ENCODE data around the gene PGA4.

The PGA4 gene

GRCh38 chr11:61194169-61194671, 27.9 kb upstream of the PGA4 start:
- no peak; the same call in 2 of the 3 replicates for ATAC-seq

GRCh38 chr11:61194981-61195695, 27.0 kb upstream of the PGA4 start:
- no peak for ATAC-seq
- TF ChIP-seq ESRRG (CRISPR knock-in tag; IDR thresholded peaks at IDR 0.05) (no peak), ZNF70 (CRISPR knock-in tag; IDR thresholded peaks at IDR 0.05) (no peak), ZC3H10 (CRISPR knock-in tag; IDR thresholded peaks at IDR 0.05) (no peak)

More at GRCh38 chr11:61194169-61194671, 27.9 kb upstream of the PGA4 start:
- TF ChIP-seq TCF4 (CRISPR knock-in tag; IDR thresholded peaks at IDR 0.05; ENCODE audit: borderline replicate concordance) (no peak), BACH2 (CRISPR knock-in tag; IDR thresholded peaks at IDR 0.05; ENCODE audit: borderline replicate concordance) (no peak), ZNF565 (CRISPR knock-in tag; conservative IDR thresholded peaks at IDR 0.05; ENCODE audit: low read depth) (no peak), RARB (CRISPR knock-in tag; IDR thresholded peaks at IDR 0.05) (no peak), PPARA (CRISPR knock-in tag; IDR thresholded peaks at IDR 0.05; ENCODE audit: borderline replicate concordance) (no peak), ARNTL (CRISPR knock-in tag; IDR thresholded peaks at IDR 0.05; ENCODE audit: borderline replicate concordance, low read depth) (no peak), PATZ1 (CRISPR knock-in tag; IDR thresholded peaks at IDR 0.05; ENCODE audit: borderline replicate concordance) (no peak), ZFP30 (CRISPR knock-in tag; IDR thresholded peaks at IDR 0.05) (no peak), ISL1 (CRISPR knock-in tag; IDR thresholded peaks at IDR 0.05) (no peak), GLIS3 (CRISPR knock-in tag; IDR thresholded peaks at IDR 0.05) (no peak), ZNF8 (CRISPR knock-in tag; IDR thresholded peaks at IDR 0.05) (no peak), ESRRG (CRISPR knock-in tag; IDR thresholded peaks at IDR 0.05) (no peak), ZC3H10 (CRISPR knock-in tag; IDR thresholded peaks at IDR 0.05) (no peak), POU6F1 (CRISPR knock-in tag; IDR thresholded peaks at IDR 0.05; ENCODE audit: borderline replicate concordance, low read depth) (no peak), TSHZ2 (CRISPR knock-in tag; IDR thresholded peaks at IDR 0.05) (no peak), TOX (CRISPR knock-in tag; IDR thresholded peaks at IDR 0.05; ENCODE audit: borderline replicate concordance) (no peak)

- TF ChIP-seq GLIS3 (CRISPR knock-in tag; IDR thresholded peaks at IDR 0.05): no peak
- no peak for TF ChIP-seq PATZ1 (CRISPR knock-in tag; IDR thresholded peaks at IDR 0.05; ENCODE audit: borderline replicate concordance)
- TF ChIP-seq ZNF70 (CRISPR knock-in tag; IDR thresholded peaks at IDR 0.05): no peak
- TF ChIP-seq ZC3H10 (CRISPR knock-in tag; IDR thresholded peaks at IDR 0.05): no peak
- TF ChIP-seq OSR1 (CRISPR knock-in tag; IDR thresholded peaks at IDR 0.05): no peak
- no peak for TF ChIP-seq CSRNP3 (CRISPR knock-in tag; IDR thresholded peaks at IDR 0.05)
- TF ChIP-seq CSDC2 (CRISPR knock-in tag; IDR thresholded peaks at IDR 0.05): no peak
- TF ChIP-seq ARNTL (CRISPR knock-in tag; IDR thresholded peaks at IDR 0.05; ENCODE audit: borderline replicate concordance, low read depth): no peak
- no peak for TF ChIP-seq TCF4 (CRISPR knock-in tag; IDR thresholded peaks at IDR 0.05; ENCODE audit: borderline replicate concordance)
- TF ChIP-seq ISL1 (CRISPR knock-in tag; IDR thresholded peaks at IDR 0.05): no peak
- TF ChIP-seq BACH2 (CRISPR knock-in tag; IDR thresholded peaks at IDR 0.05; ENCODE audit: borderline replicate concordance): no peak
- TF ChIP-seq CREB5 (CRISPR knock-in tag; IDR thresholded peaks at IDR 0.05; ENCODE audit: low read depth): no peak
- no peak for TF ChIP-seq RARB (CRISPR knock-in tag; IDR thresholded peaks at IDR 0.05)
- ATAC-seq: no peak
These were observed 26.4 kb upstream of the PGA4 start for GRCh38 chr11:61195719-61196118.
